Heart right ventricle (tissue), 16 donors: ENCODE measurements around the gene CAND2. TPM values are rescaled to one million over a fixed set of nuclear protein-coding genes. Genes with fewer than 3 reads are reported as not detected.
A peak's percentile ranks its signal among the peaks of the same experiment; 100 is the strongest.

ENCODE experiments used
- ATAC-seq, 8 donors: fragments of 200-7000 bp; cut with Tn5 transposase; one replicate each; pipeline ENCODE4 v1.9.1; 2020; ENCODE audit warnings: mild to moderate bottlenecking in 8 of 8, moderate library complexity in 8 of 8, moderate number of reproducible peaks in 1 of 8
- DNase-seq, 2 donors: peaks; one replicate each; pipeline ENCODE4 v3.0.0-alpha.2; 2020
- H3K27ac ChIP-seq, 10 donors: fragments of 200-600 bp; sonication (generic) in 2 of 10; one replicate each; pipeline versions ENCODE4 v1.5.0 to v1.8.0; 2020 to 2022; ENCODE audit warnings: mild to moderate bottlenecking in 3 of 10
- H3K27me3 ChIP-seq, 7 donors: fragments of 200-600 bp; one replicate each; pipeline ENCODE4 v1.8.0; 2021 to 2022; ENCODE audit warnings: mild to moderate bottlenecking in 2 of 7
- H3K36me3 ChIP-seq, 9 donors: fragments of 200-600 bp; sonication (generic) in 1 of 9; one replicate each; pipeline versions ENCODE4 v1.5.0 to v1.8.0; 2020 to 2022; ENCODE audit warnings: mild to moderate bottlenecking in 2 of 9
- H3K4me1 ChIP-seq, 9 donors: fragments of 200-600 bp; sonication (generic) in 1 of 9; one replicate each; pipeline versions ENCODE4 v1.5.0 to v1.8.0; 2020 to 2022; ENCODE audit warnings: mild to moderate bottlenecking in 4 of 9
- H3K4me3 ChIP-seq, 10 donors: fragments of 200-600 bp; sonication (generic) in 2 of 10; one replicate each; pipeline versions ENCODE4 v1.5.0 to v1.8.0; 2020 to 2022; ENCODE audit warnings: mild to moderate bottlenecking in 7 of 10, moderate library complexity in 2 of 10
- H3K9me3 ChIP-seq, 11 donors: fragments of 200-600 bp in 10 of 11; sonication (generic) in 2 of 11; one replicate each; pipeline versions ENCODE4 v1.5.0 to v1.8.0; 2013 to 2022; ENCODE audit warnings: mild to moderate bottlenecking in 2 of 11, control low read depth in 1 of 11, moderate library complexity in 1 of 11
- CTCF ChIP-seq, 9 donors: fragments of 200-600 bp; sonication (generic) in 2 of 9; IDR thresholded peaks; one replicate each; pipeline versions ENCODE4 v1.5.0 to v1.8.0; 2021 to 2022; ENCODE audit warnings: antibody characterized with exemption in 9 of 9, mild to moderate bottlenecking in 5 of 9, moderate library complexity in 1 of 9
- WGBS, 2 donors: extraction: QIAGEN DNeasy Blood & Tissue Kit; methylation state at CpG; one replicate each; pipeline ENCODE4 v1.1.7; 2013; ENCODE audit warnings: inconsistent platforms in 1 of 2; 5-methylcytosine and 5-hydroxymethylcytosine counted together
- intact Hi-C, 10 donors: fragments of 100-400 bp; cut with DNase I; formaldehyde crosslinking; loops; one replicate each; pipeline versions ENCODE4 v1.11.1 to v1.14.2; 2022
- polyA plus RNA-seq, 2 donors: library from polyadenylated mRNA; stranded (reverse); fragments of 200-250 nt; gene quantifications; one replicate each; pipeline ENCODE4 v1.2.3, GENCODE V29; 2013
- total RNA-seq, 10 donors: library from RNA; stranded (reverse); fragmentation: NEBNext Ultra II Directional in 3 of 10; extraction: Animal tissue kit (Norgen Biotek cat#: 25700) in 3 of 10; gene quantifications; one replicate each; pipeline versions ENCODE4 v1.2.1 to v1.2.4, GENCODE V29; 2021 to 2023
- donor health status: Arrhythmogenic right ventricular cardiomyopathy.
- donor health status: ischemic (EF 13 %, LVEDD 7.1; RV severe dilation, severe dysfunction).
- donor health status: healthy with polysubstance abuse.
- donor health status: DM: no; HTN: yes; CAD: no.
- donor health status: DM: no; HTN: no; CAD: no.
- donor health status: ischemic (EF 25% LVEDD 6.9; RV normal size, moderate dysfunction).
- donor health status: ischemic (EF 25% LVEDD 5.7; RV mildly dilated, moderate dysfunction).
- donor health status: healthy.
- donor health status: DM: yes; HTN: yes; CAD: no.
- donor health status: Ischemic cardiomyopathy.
- donor health status: ischemic (EF 35%, LVEDD 5.7; RV mildly dilated, moderate dysfunction).
- donor health status: nonischemic (EF 11% LVEDD 7.7; RV severe dilation, severe dysfunction).
- donor health status: DM: yes; HTN: yes; CAD: no.
- donor health status: PGD.
- donor health status: ischemic (EF 29% LVEDD 5.4; RV normal size, mild dysfunction).
- donor health status: nonischemic (EF 23%, LVEDD 6.1; RV moderate dilation, normal function).

Gene CAND2
- total and polyA plus RNA-seq, 12 donors: 9.2 to 99.0 (median 63.1) TPM

- no peak for TF ChIP-seq CTCF (IDR thresholded peaks at IDR 0.05)
- H3K9me3 ChIP-seq: no peaks in the 10 kb centered on the region
- H3K27me3 ChIP-seq: no peaks in the 10 kb centered on the region
- intact Hi-C loops: no loop called here
- DNase-seq: no peak
- no peak overlapping the region for H3K27ac ChIP-seq
- WGBS, 2 donors: 72 to 77% methylated on average over 6 of the region's 6 CpGs
- no peak overlapping the region for H3K4me3 ChIP-seq
- no peak for ATAC-seq
- no peaks in the 10 kb centered on the region for H3K36me3 ChIP-seq
- peaks cover 0 to 6% (median 0%) of the 10 kb centered on the region in 9 donors for H3K4me1 ChIP-seq
Measured at GRCh38 chr3:12766541-12766940, 29.9 kb upstream of the CAND2 start.

- DNase-seq (no peak), ATAC-seq (peak in 2 of 8 donors; percentile 33 to 41)
- WGBS, 2 donors: 82 to 86% methylated on average over 39 to 54 of the region's 54 CpGs
- no peak overlapping the region for H3K4me3 ChIP-seq
- H3K27ac ChIP-seq: no peak overlapping the region
- TF ChIP-seq CTCF (IDR thresholded peaks at IDR 0.05): no peak
- no peaks in the 10 kb centered on the region for H3K27me3 ChIP-seq
- no peaks in the 10 kb centered on the region for H3K36me3 ChIP-seq
- intact Hi-C loops: no loop called here
- H3K9me3 ChIP-seq: no peaks in the 10 kb centered on the region
- peaks cover 0 to 16% (median 3%) of the 10 kb centered on the region in 9 donors for H3K4me1 ChIP-seq
Measured at GRCh38 chr3:12768579-12769527, 27.6 kb upstream of the CAND2 start.

GRCh38 chr3:12769761-12770160 lies 26.7 kb upstream of the CAND2 start:
- Histone ChIP-seq H3K9me3 (no peaks in the 10 kb centered on the region), H3K36me3 (no peaks in the 10 kb centered on the region), H3K27me3 (peaks cover 0 to 4% (median 0%) of the 10 kb centered on the region in 7 donors), H3K27ac (no peak overlapping the region), H3K4me3 (no peak overlapping the region), H3K4me1 (peaks cover 0 to 16% (median 3%) of the 10 kb centered on the region in 9 donors)
- TF ChIP-seq CTCF (IDR thresholded peaks at IDR 0.05): no peak
- ATAC-seq (no peak), DNase-seq (no peak)
- WGBS, 2 donors: 76 to 84% methylated on average over 2 of the region's 2 CpGs
- intact Hi-C loops: no loop called here

GRCh38 chr3:12771236-12771635 lies 25.2 kb upstream of the CAND2 start:
- Histone ChIP-seq H3K27ac (no peak overlapping the region), H3K4me3 (no peak overlapping the region), H3K36me3 (no peaks in the 10 kb centered on the region), H3K27me3 (peaks cover 0 to 4% (median 0%) of the 10 kb centered on the region in 7 donors), H3K4me1 (peaks cover 0 to 16% (median 3%) of the 10 kb centered on the region in 9 donors), H3K9me3 (no peaks in the 10 kb centered on the region)
- 91 to 96% methylated on average over 9 of the region's 9 CpGs for WGBS, 2 donors
- intact Hi-C loops: no loop called here
- no peak for DNase-seq
- TF ChIP-seq CTCF (IDR thresholded peaks at IDR 0.05): no peak
- ATAC-seq: no peak
